Activated B cell treated with CpG ODN at 0.5 μM for 24 hours (primary cell): ENCODE data around the gene NTN4. TPM values are rescaled to one million over a fixed set of nuclear protein-coding genes. Genes with fewer than 3 reads are reported as not detected.
A peak's percentile ranks its signal among the peaks of the same experiment; 100 is the strongest.
"Not testable (repeated sequence)": the region's sequence is repeated elsewhere in the genome, so short reads cannot be mapped to it uniquely, and the experiment has no call there.

ENCODE experiments used
- ATAC-seq: fragments of 200-7000 bp; cut with Tn5 transposase; one replicate; pipeline ENCODE4 v1.10.0; 2021; ENCODE audit warnings: low read depth, mild to moderate bottlenecking, moderate library complexity
- CTCF ChIA-PET: fragments of 350-600 bp; sonication (Branson Sonifier 250); formaldehyde crosslinking; loops from one replicate; lab custom pipeline; 2021; ENCODE audit warnings: antibody characterized with exemption; lab: Charles Lee
- POLR2A ChIA-PET: fragments of 350-600 bp; sonication (Branson Sonifier 250); formaldehyde crosslinking; loops from one replicate; lab custom pipeline; 2021; ENCODE audit warnings: antibody characterized with exemption; lab: Charles Lee
- DNase-seq: peaks from one replicate; pipeline ENCODE4 v3.0.0; 2022
- H3K27ac Mint-ChIP-seq: one replicate; pipeline ENCODE4 v1.8.0; 2020; ENCODE audit warnings: mixed read lengths
- H3K27me3 Mint-ChIP-seq: one replicate; pipeline ENCODE4 v1.8.0; 2021; ENCODE audit warnings: mixed read lengths
- H3K36me3 Mint-ChIP-seq: one replicate; pipeline ENCODE4 v1.8.0; 2021; ENCODE audit warnings: low read depth, mixed read lengths
- H3K4me1 Mint-ChIP-seq: one replicate; pipeline ENCODE4 v1.8.0; 2021; ENCODE audit warnings: mixed read lengths
- H3K4me3 Mint-ChIP-seq: one replicate; pipeline ENCODE4 v1.8.0; 2020; ENCODE audit warnings: mild to moderate bottlenecking, mixed read lengths
- H3K9me3 Mint-ChIP-seq: one replicate; pipeline ENCODE4 v1.8.0; 2020; ENCODE audit warnings: mixed read lengths
- CTCF ChIP-seq: fragments of 200-600 bp; IDR thresholded peaks from one replicate; pipeline ENCODE4 v1.8.0; 2022; ENCODE audit warnings: antibody characterized with exemption, mild to moderate bottlenecking
- intact Hi-C: fragments of 100-400 bp; cut with micrococcal nuclease; formaldehyde crosslinking; loops from one replicate; pipeline ENCODE4 v1.15.1; 2024
- total RNA-seq: library from RNA; stranded (reverse); gene quantifications from 2 replicates; pipeline ENCODE4 v1.2.3, GENCODE V29; 2022

Gene NTN4
- total RNA-seq, 1 donor from 2014 or later = 0.20 TPM

GRCh38 chr12:95624589-95624988 lies 166.0 kb downstream of the NTN4 start:
- H3K4me3 Mint-ChIP-seq = no peak overlapping the region
- ATAC-seq (no peak), DNase-seq (no peak)
- no peaks in the 10 kb centered on the region for H3K9me3 Mint-ChIP-seq
- no peaks in the 10 kb centered on the region for H3K36me3 Mint-ChIP-seq
- POLR2A ChIA-PET = no interaction called here
- TF ChIP-seq CTCF = no peak
- no peak overlapping the region for H3K27ac Mint-ChIP-seq
- H3K4me1 Mint-ChIP-seq = peaks cover 9% of the 10 kb centered on the region
- intact Hi-C loops = no loop called here
- CTCF ChIA-PET = interaction anchor here (0.7 kb wide), 1 partner anchor 319 kb away, joined by 3 read pairs; no protein-coding TSS in a partner anchor
- H3K27me3 Mint-ChIP-seq = no peaks in the 10 kb centered on the region

GRCh38 chr12:95623554-95624170 lies 166.9 kb downstream of the NTN4 start:
- ATAC-seq = peak; percentile 34
- Mint-ChIP-seq H3K4me1 (peaks cover 9% of the 10 kb centered on the region), H3K27me3 (no peaks in the 10 kb centered on the region), H3K36me3 (no peaks in the 10 kb centered on the region), H3K9me3 (no peaks in the 10 kb centered on the region), H3K27ac (no peak overlapping the region), H3K4me3 (no peak overlapping the region)
- CTCF ChIA-PET = no interaction called here
- POLR2A ChIA-PET = interaction anchor here (0.7 kb wide), 1 partner anchor 28 kb away, joined by 8 read pairs; no protein-coding TSS in a partner anchor
- intact Hi-C loops = loop anchor here (2.0 kb wide), 1 partner anchor 191 kb away; no protein-coding TSS in a partner anchor
- TF ChIP-seq CTCF = no peak
- DNase-seq = no peak

- CTCF ChIA-PET = no interaction called here
- DNase-seq = no peak
- Mint-ChIP-seq H3K36me3 (no peaks in the 10 kb centered on the region), H3K9me3 (no peaks in the 10 kb centered on the region), H3K27ac (no peak overlapping the region), H3K4me1 (peaks cover 9% of the 10 kb centered on the region), H3K4me3 (no peak overlapping the region), H3K27me3 (no peaks in the 10 kb centered on the region)
- POLR2A ChIA-PET = no interaction called here
- no peak for ATAC-seq
- intact Hi-C loops = loop anchor here (2.0 kb wide), 1 partner anchor 192 kb away; no protein-coding TSS in a partner anchor
- TF ChIP-seq CTCF = no peak
Measured at GRCh38 chr12:95622879-95623278, 167.7 kb downstream of the NTN4 start.

- H3K36me3 Mint-ChIP-seq = no peaks in the 10 kb centered on the region
- peaks cover 10% of the 10 kb centered on the region for H3K4me1 Mint-ChIP-seq
- intact Hi-C loops = loop anchor here (2.0 kb wide), 1 partner anchor 193 kb away; no protein-coding TSS in a partner anchor
- H3K27me3 Mint-ChIP-seq = no peaks in the 10 kb centered on the region
- H3K4me3 Mint-ChIP-seq = no peak overlapping the region
- no peak overlapping the region for H3K27ac Mint-ChIP-seq
- no peak for TF ChIP-seq CTCF
- ChIA-PET CTCF (no interaction called here), POLR2A (no interaction called here)
- H3K9me3 Mint-ChIP-seq = no peaks in the 10 kb centered on the region
- no peak for DNase-seq
- ATAC-seq = no peak
Measured at GRCh38 chr12:95621725-95622124, 168.8 kb downstream of the NTN4 start.

- Mint-ChIP-seq H3K4me3 (no peak overlapping the region), H3K9me3 (no peaks in the 10 kb centered on the region), H3K27me3 (no peaks in the 10 kb centered on the region), H3K27ac (no peak overlapping the region), H3K36me3 (no peaks in the 10 kb centered on the region), H3K4me1 (peaks cover 24% of the 10 kb centered on the region)
- ChIA-PET POLR2A (no interaction called here), CTCF (interaction anchor here (0.6 kb wide), 1 partner anchor 642 kb away, joined by 5 read pairs; no protein-coding TSS in a partner anchor)
- TF ChIP-seq CTCF = no peak
- intact Hi-C loops = no loop called here
- DNase-seq (no peak), ATAC-seq (no peak)
Measured at GRCh38 chr12:95620171-95620570, 170.4 kb downstream of the NTN4 start.

GRCh38 chr12:95616470-95616869 lies 174.1 kb downstream of the NTN4 start:
- CTCF ChIA-PET, ATAC-seq, intact Hi-C loops, H3K36me3 Mint-ChIP-seq, POLR2A ChIA-PET, H3K27me3 Mint-ChIP-seq, H3K4me3 Mint-ChIP-seq, H3K27ac Mint-ChIP-seq, DNase-seq, H3K9me3 Mint-ChIP-seq: not testable (repeated sequence)
- H3K4me1 Mint-ChIP-seq = peaks cover 20% of the 10 kb centered on the region
